ENCODE measurements around the gene MAML2. TPM values are rescaled to one million over a fixed set of nuclear protein-coding genes. Genes with fewer than 3 reads are reported as not detected.

The MAML2 gene
- 6.1 and 18.0 TPM in 2 replicates for total RNA-seq

DNA sequence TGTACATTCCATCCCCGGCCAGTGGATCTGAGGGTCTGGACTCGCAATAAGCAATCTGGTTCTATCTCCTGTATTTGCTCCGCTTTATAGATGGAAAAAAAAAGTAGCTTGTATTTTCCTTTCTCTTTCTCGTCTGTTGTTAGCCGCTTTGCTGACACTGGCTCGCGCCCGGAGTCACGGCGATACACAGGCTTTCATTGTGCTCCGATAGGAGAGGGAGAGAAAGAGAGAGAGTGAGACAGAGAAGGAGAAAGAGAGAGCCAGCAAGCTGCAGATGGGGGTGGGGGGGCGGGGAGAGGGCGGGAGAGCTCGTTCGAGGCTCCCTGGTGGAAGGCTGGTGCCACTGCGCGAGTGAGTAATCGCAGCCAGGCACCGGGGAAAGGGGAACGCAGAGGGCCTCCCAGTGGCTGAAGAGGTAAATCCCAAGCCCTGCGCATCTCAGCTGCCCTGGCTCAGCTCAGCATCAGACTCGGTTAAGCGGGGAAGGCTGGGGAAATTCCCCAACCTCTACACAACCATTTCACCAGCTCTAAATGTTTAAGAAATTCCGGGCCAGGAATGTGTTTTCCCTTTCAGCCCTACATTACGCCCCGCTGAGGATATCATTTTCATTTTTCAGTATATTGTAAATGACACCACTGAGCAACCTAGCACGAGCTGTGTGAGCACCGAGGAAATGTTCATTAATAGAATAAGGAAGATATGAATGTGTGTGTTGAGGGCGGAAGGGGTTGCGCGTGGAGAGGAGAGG is at the start of gene MAML2:
Gene MAML2, minus strand, starts transcription at position 235 of the 751 bp plus-strand sequence. CDS start 1,300 bp downstream, outside the sequence.
- peak; percentile 85 for DNase-seq (ENCODE audit: low read depth)

- peak; percentile 10 for DNase-seq (ENCODE audit: low read depth)
These were observed 48.8 kb upstream of the MAML2 start for GRCh38 chr11:96391698-96392307.

DNA sequence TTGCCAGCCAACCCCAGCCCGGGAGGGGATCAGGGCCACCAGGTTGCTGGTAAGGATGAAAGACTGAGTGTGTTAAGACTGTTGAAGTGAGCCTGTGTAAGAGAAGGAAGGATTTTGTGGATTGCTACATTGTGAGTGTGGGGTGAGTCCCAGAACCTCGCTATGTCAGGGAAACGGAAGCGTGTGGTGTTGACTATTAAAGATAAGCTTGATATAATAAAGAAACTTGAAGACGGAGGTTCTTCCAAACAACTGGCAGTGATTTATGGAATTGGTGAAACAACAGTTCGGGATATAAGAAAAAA is 47.4 kb upstream of the MAML2 start:
- DNase-seq (ENCODE audit: low read depth), result peak; percentile 11

- DNase-seq (ENCODE audit: low read depth), result peak; percentile 84
These were observed 46.9 kb upstream of the MAML2 start, which contains the start of the genes CCDC82 and JRKL for GRCh38 chr11:96389720-96390487. CCDC82 (minus strand) TSS chr11:96389912; CDS start chr11:96384747, 5,165 bp downstream. JRKL (plus strand) TSS chr11:96390013; CDS start chr11:96390650, 637 bp downstream.

DNA sequence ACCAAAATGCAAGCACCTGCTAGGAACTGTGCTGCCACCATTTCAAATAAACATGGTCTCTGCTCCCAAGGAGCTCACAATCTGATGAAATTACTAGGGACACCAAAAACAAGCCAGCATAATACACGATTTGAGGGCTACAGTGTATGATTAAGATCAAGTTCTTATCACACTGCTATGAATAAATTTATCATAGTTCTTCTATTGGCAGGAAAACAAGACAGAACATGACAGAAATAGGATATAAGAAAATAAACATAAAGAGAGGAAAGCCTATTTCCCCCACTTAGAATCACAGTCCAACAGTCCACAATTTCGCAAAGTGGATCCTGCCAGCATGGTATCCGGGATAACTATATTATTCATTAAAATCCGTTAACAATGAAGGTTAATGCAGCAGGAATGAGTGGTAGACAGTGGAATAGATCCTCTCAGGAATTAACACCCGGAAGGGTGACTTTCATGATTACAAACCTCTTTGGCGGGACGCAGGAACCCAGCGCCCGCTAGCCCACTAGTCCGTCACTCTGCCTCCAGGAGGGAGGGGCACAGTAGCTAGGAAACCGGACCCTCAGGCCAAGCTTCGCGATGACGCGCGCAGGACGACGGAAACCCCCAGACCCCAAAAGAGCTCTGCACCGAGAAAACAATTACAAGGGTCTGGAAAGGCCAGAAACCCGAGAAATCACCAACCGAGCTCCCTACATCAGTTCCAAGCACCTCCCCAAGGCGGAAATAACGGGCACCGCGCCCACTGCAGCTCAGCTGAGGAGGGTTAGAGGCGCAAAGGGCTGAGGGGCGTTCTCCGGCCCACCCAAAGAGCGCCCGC is 46.1 kb upstream of the MAML2 start:
- DNase-seq (ENCODE audit: low read depth), result peak; percentile 25

DNA sequence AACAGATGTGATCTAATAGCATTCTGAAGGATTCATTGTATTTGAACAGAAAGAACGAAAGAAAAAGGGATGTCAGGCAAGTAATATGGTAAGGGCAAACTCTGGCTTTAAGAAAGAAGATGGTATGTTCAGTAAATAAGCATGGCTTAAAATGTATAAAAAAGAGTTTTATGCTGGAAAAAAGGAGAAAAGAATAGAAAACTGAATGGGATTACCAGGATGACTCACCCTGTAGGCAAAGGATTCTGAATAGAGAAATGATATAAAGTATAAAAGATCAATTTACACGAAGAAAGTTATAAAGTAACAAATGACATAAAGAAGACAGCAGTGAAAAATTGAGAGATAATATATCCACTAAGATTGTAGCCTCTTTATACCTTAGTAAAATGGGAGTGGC is 42.2 kb upstream of the MAML2 start:
- DNase-seq (ENCODE audit: low read depth), result no peak

DNA sequence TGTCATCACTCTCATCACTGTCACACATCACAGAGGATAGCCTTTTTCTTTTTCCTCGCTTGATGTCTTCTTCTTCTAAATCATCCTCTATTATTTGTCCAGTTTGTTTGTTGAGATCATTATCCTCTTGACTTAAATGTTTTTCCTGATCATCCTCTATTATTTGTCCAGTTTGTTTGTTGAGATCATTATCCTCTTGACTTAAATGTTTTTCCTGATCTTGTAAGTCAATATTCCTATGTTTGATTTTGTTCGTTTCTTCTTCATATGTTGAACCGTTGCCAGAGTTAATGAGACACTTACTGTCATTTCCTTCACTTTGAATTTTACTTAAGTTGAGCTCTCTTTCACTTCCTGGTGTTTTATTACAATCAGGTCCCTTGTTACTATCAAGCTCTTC is 41.2 kb upstream of the MAML2 start:
- no peak for DNase-seq (ENCODE audit: low read depth)

GRCh38 chr11:96376796-96377195 is 33.8 kb upstream of the MAML2 start:
- DNase-seq (ENCODE audit: low read depth), result no peak

DNA sequence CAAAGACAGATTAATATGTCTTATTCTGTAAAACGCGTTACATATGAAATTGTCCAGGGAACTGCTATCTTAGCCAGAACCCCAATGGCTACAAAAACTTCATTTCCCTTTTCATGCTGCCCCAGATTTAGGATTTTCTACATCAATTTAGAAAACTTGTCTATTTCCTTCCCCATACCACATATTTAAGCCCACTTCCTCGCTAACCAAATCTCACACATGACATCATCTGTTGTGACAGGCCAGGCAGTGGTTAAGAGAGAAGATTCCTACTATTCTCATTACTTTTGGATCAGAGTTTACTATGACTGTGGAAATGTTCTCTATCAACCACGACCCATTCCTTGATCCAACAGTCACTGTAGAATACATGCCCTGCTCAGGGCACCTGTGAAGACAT is 30.8 kb upstream of the MAML2 start:
- DNase-seq (ENCODE audit: low read depth), result no peak

- DNase-seq (ENCODE audit: low read depth), result no peak
These were observed 24.3 kb upstream of the MAML2 start for GRCh38 chr11:96367342-96367741.

GRCh38 chr11:96366024-96366423 is 23.0 kb upstream of the MAML2 start:
- DNase-seq (ENCODE audit: low read depth), result no peak

DNA sequence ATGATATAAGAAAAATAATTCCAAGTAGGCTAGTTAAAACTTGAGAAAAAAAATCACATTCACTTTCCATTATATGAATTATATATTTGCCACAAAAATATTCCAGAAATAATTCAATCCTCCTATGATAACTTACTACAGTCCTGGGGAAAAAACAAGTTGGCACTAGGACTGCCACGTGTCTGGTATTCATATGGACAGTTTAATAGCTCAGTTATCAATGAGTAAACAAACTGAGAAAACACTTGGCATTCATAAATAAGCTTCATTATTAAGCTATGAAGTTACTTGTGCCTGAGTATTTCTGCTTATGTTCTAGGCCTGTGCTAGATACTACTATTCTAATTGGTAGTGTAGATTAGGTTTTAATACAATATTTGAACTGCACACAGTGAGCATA is 22.5 kb upstream of the MAML2 start:
- no peak for DNase-seq (ENCODE audit: low read depth)

DNA sequence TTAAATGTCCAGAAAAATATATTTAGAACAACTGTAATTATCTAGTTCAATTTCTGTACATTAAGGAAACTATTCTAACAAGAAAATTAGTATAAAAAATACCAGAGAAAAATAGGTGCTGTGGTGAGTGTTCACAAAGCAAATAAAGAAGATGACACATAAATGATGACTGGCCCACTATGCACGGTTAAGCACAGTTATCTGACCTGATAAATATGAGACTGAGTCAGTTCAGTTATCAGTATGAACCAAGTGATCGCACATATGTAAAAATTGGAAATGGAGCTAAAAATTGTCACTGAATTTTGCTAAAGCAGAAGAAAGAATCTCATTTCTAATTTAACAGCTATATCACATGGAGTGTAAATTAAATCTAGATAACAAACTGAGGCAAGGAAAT is 18.8 kb upstream of the MAML2 start:
- peak; percentile 21 for DNase-seq (ENCODE audit: low read depth)

GRCh38 chr11:96358321-96358720 is 15.3 kb upstream of the MAML2 start:
- DNase-seq (ENCODE audit: low read depth), result no peak

GRCh38 chr11:96357794-96358193 is 14.8 kb upstream of the MAML2 start:
- no peak for DNase-seq (ENCODE audit: low read depth)

- no peak for DNase-seq (ENCODE audit: low read depth)
These were observed 13.9 kb upstream of the MAML2 start for GRCh38 chr11:96356848-96357247.

GRCh38 chr11:96342014-96342960 is 708 bp downstream of the MAML2 start:
- peak; percentile 46 for DNase-seq (ENCODE audit: low read depth)

DNA sequence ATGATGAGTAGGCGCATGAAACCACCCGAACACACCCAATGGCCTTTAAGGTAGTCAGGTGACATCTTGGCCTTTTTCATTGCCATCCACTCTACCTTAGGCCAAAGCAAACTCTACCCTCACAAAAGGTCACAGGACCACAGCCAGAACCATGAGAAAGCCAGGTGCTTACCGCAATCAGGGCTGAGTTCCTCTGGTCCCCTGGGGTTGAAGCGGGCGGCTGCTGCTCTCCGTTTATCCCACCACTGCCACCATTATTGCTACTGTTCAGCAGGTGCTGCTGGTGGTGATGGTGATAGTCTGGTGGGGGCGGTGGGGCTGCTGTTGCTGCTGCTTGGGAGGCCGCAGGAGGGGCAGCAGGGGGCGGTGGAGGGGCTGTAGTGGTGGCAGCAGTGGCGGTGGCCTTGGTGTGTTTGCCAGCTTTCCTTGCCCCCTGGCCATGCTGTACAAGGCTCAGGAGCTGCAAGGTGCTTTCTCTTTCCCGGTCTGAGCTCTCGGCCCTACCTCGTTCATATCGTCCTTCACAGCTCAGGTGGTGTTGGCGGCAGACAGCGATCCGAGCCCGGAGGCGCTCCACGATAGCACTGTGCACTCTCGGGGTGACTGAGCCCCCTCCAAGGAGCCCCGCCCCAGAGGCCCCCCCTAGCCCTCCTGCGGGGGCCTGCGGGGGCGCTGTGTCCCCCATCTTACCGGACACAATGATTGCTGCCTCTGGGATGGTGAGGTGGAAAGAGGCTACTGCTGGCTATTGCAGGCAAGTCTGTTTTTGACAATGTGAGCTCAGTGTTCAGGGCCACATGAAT is 1.6 kb downstream of the MAML2 start:
- peak; percentile 47 for DNase-seq (ENCODE audit: low read depth)

GRCh38 chr11:96340555-96340885 is 2.5 kb downstream of the MAML2 start:
- DNase-seq (ENCODE audit: low read depth), result peak; percentile 57
